Memory B cell (primary cell): ENCODE results near the gene NTM.

ENCODE experiments used
- ATAC-seq: fragments of 150-1000 bp; cut with Tn5 transposase; 2 replicates; pipeline ENCODE4 v1.10.0; 2021; ENCODE audit warnings: low read depth, mild to moderate bottlenecking, moderate library complexity
- DNase-seq, 2 donors: peaks; one replicate each; pipeline ENCODE4 v3.0.0; 2022; ENCODE audit warnings: low spot score in 2 of 2
- H3K27ac Mint-ChIP-seq: one replicate; pipeline ENCODE4 v1.8.0; 2022; ENCODE audit warnings: mild to moderate bottlenecking, moderate library complexity, mixed read lengths
- H3K27me3 Mint-ChIP-seq: one replicate; pipeline ENCODE4 v1.8.0; 2022; ENCODE audit warnings: mixed read lengths
- H3K36me3 Mint-ChIP-seq: one replicate; pipeline ENCODE4 v1.8.0; 2022; ENCODE audit warnings: mild to moderate bottlenecking, mixed read lengths
- H3K4me1 Mint-ChIP-seq: one replicate; pipeline ENCODE4 v1.8.0; 2022; ENCODE audit warnings: mixed read lengths
- H3K4me3 Mint-ChIP-seq: one replicate; pipeline ENCODE4 v1.8.0; 2022; ENCODE audit warnings: mild to moderate bottlenecking, moderate library complexity, mixed read lengths
- H3K9me3 Mint-ChIP-seq: one replicate; pipeline ENCODE4 v1.8.0; 2022; ENCODE audit warnings: mixed read lengths

Gene NTM

DNA sequence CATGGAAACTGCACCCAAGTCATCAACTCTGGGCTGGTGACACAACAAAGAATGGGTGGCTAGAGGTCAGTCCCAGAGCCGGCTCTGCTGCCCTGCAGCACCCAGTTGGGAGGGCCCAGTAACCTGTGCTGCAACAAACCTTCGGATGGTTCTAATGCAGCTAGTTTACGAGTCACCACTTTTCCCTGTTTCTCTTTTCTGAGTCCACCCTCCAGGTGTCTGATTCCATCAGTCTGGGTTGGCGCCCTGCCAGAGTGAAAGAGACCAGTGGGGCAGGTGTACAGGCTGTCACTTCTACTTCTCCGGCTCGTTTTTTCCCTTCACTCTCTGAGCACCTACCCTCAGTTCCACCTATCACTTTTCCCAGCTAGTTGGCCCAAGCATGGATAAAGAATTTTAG lies 572.9 kb downstream of the NTM start:
- no peak overlapping the region for H3K4me3 Mint-ChIP-seq
- H3K27ac Mint-ChIP-seq = no peak overlapping the region
- H3K36me3 Mint-ChIP-seq = no peaks in the 10 kb centered on the region
- H3K4me1 Mint-ChIP-seq = no peaks in the 10 kb centered on the region
- ATAC-seq (no peak), DNase-seq (no peak)
- peaks cover 9% of the 10 kb centered on the region for H3K9me3 Mint-ChIP-seq
- peaks cover 1% of the 10 kb centered on the region for H3K27me3 Mint-ChIP-seq

DNA sequence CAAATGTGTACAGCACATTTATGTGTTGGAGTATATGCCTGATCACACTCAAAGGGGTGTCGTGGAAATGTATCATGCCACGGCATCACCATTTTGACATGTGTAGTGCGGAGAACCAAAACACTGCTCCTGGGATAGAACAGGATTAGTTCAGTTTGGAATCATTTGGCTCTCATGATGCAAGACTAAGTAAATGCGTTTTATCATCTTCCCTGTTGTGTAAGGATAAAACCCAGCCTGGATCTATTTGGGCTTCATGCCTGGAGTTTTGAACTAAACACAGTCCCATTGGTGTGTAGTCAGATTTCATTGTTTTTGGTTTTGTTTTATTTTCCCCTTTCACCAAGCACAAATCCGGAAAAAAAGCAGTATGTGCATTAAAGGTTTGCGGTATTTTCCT lies 574.3 kb downstream of the NTM start:
- Mint-ChIP-seq H3K4me3 (no peak overlapping the region), H3K9me3 (peaks cover 4% of the 10 kb centered on the region), H3K4me1 (no peaks in the 10 kb centered on the region), H3K36me3 (no peaks in the 10 kb centered on the region), H3K27ac (no peak overlapping the region), H3K27me3 (peaks cover 1% of the 10 kb centered on the region)
- DNase-seq (no peak), ATAC-seq (no peak)

DNA sequence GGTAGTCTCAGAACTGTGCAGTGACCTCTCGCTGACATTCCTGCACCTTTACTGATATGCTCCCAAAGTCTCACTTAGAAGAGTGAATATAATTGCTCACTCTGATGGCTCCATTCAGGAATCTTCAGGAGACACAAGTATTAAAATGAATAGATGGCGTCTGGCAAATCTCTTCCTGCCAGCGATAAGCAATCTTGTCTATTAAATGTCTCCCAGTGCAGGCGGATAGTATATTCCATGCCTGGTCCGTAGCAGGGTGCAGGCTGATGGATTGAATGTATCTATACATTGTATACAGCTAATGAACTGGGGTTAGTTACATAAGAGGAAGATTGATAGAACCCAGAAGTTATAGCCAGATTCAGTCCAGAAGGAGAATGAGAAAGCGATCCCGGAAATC lies 575.3 kb downstream of the NTM start:
- Mint-ChIP-seq H3K4me1 (no peaks in the 10 kb centered on the region), H3K27ac (no peak overlapping the region), H3K9me3 (peaks cover 6% of the 10 kb centered on the region), H3K27me3 (peaks cover 1% of the 10 kb centered on the region), H3K36me3 (no peaks in the 10 kb centered on the region), H3K4me3 (no peak overlapping the region)
- no peak for ATAC-seq
- no peak for DNase-seq

DNA sequence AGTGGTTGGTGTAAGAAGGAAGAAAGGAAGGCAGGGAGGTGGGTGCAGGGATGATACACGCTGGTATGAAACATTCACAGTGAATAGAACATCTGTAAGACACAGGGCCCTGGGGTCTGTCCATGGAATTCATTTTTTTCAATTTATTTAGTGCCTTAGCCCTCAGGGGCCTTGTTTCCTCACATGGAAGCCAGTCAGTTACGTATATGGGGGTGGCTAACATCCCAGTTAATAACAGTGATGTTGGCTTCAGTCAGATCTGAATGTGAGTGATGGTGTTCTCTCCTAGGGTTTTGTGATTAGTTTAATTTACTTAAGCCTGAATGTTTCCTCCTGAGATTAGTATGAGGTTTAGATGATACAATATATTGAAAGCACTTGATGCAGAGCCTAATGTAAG lies 577.1 kb downstream of the NTM start:
- H3K9me3 Mint-ChIP-seq = peaks cover 7% of the 10 kb centered on the region
- ATAC-seq (no peak), DNase-seq (no peak)
- no peaks in the 10 kb centered on the region for H3K27me3 Mint-ChIP-seq
- no peak overlapping the region for H3K27ac Mint-ChIP-seq
- no peaks in the 10 kb centered on the region for H3K4me1 Mint-ChIP-seq
- H3K36me3 Mint-ChIP-seq = no peaks in the 10 kb centered on the region
- no peak overlapping the region for H3K4me3 Mint-ChIP-seq

DNA sequence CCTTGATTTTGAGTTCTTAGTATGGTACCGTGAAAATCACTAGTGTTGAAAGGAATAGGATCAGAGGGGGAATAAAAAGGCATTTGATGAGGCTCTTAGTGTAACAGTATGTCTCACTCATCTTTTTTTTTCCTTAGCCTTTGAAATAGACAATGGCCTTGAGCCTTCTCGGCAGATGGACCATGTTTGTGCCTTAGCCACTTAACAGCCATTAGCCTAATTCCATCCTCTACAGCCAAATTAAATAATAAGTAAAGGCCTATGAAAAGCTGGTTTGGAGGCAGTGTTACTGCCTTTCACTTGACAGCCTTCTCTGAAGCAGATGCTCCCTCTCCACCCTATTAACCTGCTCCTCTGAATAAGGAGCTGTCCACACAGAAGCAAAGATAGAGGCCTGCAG lies 580.7 kb downstream of the NTM start:
- ATAC-seq (no peak), DNase-seq (no peak)
- H3K36me3 Mint-ChIP-seq = no peaks in the 10 kb centered on the region
- H3K4me1 Mint-ChIP-seq = no peaks in the 10 kb centered on the region
- peaks cover 7% of the 10 kb centered on the region for H3K9me3 Mint-ChIP-seq
- H3K4me3 Mint-ChIP-seq = no peak overlapping the region
- H3K27ac Mint-ChIP-seq = no peak overlapping the region
- H3K27me3 Mint-ChIP-seq = no peaks in the 10 kb centered on the region

DNA sequence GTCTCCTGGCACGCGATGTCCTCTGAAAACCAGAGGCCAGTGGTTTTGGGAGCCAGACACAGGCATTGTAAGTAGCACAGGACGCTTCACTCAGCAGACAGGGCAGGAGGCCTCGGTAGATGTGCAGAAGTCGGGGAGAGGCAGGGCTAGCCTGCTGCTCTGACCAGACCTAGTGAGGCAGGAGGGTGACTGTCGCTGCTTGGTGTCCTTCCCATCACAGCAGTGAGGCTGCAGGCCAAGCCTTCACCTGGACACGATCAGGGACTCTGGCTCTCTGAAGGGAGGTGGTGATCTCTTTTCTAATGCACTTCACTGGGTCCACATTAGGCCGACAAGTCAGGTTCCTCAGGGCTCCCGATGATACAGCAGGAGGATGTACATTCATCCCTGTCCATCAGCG lies 583.7 kb downstream of the NTM start:
- H3K9me3 Mint-ChIP-seq = peaks cover 8% of the 10 kb centered on the region
- no peak for ATAC-seq
- H3K4me1 Mint-ChIP-seq = no peaks in the 10 kb centered on the region
- no peaks in the 10 kb centered on the region for H3K36me3 Mint-ChIP-seq
- no peak overlapping the region for H3K4me3 Mint-ChIP-seq
- no peak for DNase-seq
- no peak overlapping the region for H3K27ac Mint-ChIP-seq
- H3K27me3 Mint-ChIP-seq = no peaks in the 10 kb centered on the region

DNA sequence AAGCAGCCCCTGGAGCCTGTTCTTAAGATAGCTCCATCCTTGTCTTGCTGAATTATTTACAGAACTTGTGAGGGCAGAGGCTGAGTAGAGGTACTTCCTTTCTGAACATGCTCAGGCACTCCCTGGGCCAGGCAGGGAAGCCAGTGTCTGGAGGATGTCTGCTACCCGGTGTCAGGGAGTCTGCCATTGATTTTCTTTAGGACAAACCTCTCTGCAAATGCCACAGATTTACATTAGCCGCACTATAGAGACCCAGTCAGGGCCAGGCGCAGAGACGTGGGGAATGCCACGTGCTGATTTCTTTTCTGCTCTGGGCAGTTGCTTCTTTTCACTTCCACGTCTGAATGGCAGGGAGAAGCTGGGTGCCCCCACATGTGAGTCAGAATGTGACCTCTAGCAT lies 585.5 kb downstream of the NTM start:
- ATAC-seq = no peak
- Mint-ChIP-seq H3K27ac (no peak overlapping the region), H3K36me3 (no peaks in the 10 kb centered on the region), H3K27me3 (no peaks in the 10 kb centered on the region), H3K4me3 (no peak overlapping the region), H3K9me3 (peaks cover 5% of the 10 kb centered on the region), H3K4me1 (no peaks in the 10 kb centered on the region)
- no peak for DNase-seq

DNA sequence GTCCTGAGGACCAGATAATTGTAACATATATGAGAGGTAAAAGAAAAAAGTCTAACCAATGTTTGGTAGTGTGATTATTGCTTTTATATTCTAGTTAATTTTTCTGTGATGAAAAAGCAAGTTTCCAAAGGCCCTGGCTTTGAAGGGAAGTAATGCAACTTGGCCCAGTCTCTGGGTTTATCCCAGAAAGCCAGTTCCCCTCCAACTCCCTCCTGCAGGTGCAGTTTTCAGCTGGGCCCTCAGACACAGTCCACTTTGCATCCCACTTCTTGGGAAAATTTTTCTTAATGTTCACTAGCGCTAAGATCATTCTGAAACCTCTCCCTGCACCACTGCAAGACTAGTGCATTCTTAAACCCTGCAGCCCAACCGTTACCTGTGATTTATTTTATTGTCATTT lies 586.8 kb downstream of the NTM start:
- H3K36me3 Mint-ChIP-seq = no peaks in the 10 kb centered on the region
- no peak overlapping the region for H3K4me3 Mint-ChIP-seq
- no peaks in the 10 kb centered on the region for H3K4me1 Mint-ChIP-seq
- ATAC-seq (no peak), DNase-seq (no peak)
- peaks cover 3% of the 10 kb centered on the region for H3K9me3 Mint-ChIP-seq
- no peaks in the 10 kb centered on the region for H3K27me3 Mint-ChIP-seq
- no peak overlapping the region for H3K27ac Mint-ChIP-seq

DNA sequence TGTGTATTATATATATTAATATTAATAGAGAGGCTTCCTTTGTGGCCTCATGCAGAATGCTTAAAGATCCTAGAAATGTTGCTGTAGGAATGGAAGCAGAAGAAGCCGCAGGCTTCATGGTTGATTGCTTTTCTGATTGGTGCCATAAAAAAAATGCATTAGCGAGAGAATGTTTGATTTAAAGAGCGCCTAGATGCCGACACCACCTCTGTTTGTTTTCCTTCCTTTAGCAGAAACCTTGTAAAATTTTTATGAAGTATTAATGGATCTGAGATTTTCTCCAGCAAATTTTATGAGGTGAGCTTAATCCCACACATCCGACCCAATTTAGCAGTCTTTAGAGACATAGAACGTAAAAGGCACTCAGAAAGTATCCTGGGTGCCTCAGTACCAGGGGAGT lies 587.5 kb downstream of the NTM start:
- Mint-ChIP-seq H3K4me3 (no peak overlapping the region), H3K9me3 (peaks cover 3% of the 10 kb centered on the region), H3K4me1 (no peaks in the 10 kb centered on the region), H3K27ac (no peak overlapping the region), H3K36me3 (no peaks in the 10 kb centered on the region), H3K27me3 (no peaks in the 10 kb centered on the region)
- DNase-seq (no peak), ATAC-seq (no peak)

DNA sequence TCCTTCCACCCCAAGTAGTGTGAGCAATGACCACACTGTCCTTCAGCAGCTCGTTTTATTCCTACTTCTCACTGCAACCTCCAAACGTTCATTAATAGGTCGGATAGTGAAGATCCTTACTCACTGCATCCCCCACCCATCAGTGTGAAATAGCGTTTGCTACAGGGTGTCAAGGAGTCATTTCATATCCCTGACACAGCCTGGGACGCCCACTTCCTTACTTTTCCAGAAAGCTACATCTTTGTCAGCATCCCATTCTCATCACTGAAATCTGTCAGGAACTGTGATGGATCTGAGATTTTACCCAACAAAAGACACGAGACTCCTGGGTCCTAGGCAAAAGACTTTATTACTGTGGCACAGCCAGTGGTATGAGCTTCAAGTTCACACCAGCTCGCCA lies 592.4 kb downstream of the NTM start:
- Mint-ChIP-seq H3K4me3 (no peak overlapping the region), H3K27me3 (no peaks in the 10 kb centered on the region), H3K36me3 (no peaks in the 10 kb centered on the region), H3K27ac (no peak overlapping the region), H3K4me1 (no peaks in the 10 kb centered on the region), H3K9me3 (peaks cover 11% of the 10 kb centered on the region)
- DNase-seq (no peak), ATAC-seq (no peak)

DNA sequence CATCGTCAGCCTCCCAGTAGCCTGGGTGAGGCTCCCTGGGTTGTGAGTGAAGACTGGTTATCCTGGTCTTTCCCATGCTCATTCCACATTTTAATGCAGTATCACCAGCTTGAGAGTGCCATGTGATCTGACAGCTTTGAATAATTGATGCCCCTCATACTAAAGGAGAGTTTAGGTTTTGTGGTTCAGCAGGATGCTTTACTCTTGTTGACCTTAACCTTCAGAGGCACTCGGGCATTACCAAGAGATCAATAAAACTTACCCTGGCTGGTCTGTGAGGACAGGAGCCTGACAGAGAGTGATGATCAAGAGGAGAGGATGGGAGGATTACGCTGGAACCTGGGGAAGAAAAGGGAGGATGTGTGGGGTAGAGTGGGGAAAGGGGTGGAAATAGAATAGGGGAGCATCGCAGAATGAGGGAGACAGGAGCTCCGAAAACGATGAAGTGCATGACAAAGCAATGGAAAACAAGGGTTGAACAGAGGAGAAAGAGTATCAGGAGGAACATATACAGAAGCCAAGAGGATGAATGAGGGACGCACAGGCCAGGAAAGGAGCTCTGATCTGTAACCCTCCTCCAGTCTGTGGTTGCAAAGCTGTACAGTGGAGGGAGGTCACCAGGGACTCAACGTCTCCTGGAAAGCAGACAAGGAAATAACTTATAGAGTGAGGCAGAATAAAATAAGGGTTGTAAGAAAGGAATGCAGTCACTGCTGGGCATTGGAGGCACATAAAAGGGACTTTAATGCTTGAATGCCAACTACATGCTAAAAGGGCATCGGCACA lies 594.5 kb downstream of the NTM start:
- ATAC-seq (no peak), DNase-seq (no peak)
- Mint-ChIP-seq H3K27me3 (no peaks in the 10 kb centered on the region), H3K4me3 (no peak overlapping the region), H3K9me3 (peaks cover 9% of the 10 kb centered on the region), H3K4me1 (no peaks in the 10 kb centered on the region), H3K27ac (no peak overlapping the region), H3K36me3 (no peaks in the 10 kb centered on the region)

DNA sequence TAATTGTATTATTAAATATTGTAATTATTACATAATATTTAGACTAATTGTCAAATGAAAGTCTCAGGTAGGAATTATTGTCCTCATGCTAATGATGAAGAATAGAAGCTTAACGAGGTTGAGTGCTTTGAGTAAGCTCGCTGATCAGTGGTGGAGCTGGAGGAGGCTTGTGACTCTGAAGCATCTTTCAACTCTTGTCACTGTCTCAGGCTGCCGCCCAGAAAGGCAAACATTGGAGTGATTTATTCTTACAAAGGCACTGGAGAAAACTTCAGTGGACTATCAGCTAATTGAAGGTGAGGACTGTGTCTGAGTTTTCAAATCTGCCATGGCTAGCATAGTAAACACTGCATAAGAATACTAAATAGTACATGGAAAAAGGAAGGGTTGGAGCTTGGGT lies 595.1 kb downstream of the NTM start:
- Mint-ChIP-seq H3K9me3 (peaks cover 9% of the 10 kb centered on the region), H3K36me3 (no peaks in the 10 kb centered on the region), H3K27me3 (no peaks in the 10 kb centered on the region), H3K4me3 (no peak overlapping the region), H3K4me1 (no peaks in the 10 kb centered on the region), H3K27ac (no peak overlapping the region)
- no peak for ATAC-seq
- no peak for DNase-seq

DNA sequence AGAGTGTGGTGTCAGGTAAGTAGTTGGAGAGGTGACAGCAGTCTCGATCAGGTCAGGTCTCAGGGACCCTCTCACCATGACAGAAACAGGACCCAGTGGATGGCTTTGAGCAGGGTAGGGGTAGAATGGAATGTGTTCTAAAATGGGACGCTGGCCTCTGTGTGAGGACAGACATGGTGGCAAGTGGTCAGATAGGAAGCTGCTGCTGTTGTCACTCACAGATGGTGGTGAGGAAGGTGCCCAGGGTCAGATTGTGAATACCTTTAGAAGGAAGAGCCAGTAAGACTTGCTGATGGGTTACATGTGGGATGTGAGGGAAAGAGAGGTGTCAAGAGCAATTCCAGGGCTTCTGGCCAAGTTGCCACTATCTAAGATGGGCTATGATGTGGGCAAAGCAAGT lies 596.3 kb downstream of the NTM start:
- ATAC-seq = no peak
- H3K4me3 Mint-ChIP-seq = no peak overlapping the region

DNA sequence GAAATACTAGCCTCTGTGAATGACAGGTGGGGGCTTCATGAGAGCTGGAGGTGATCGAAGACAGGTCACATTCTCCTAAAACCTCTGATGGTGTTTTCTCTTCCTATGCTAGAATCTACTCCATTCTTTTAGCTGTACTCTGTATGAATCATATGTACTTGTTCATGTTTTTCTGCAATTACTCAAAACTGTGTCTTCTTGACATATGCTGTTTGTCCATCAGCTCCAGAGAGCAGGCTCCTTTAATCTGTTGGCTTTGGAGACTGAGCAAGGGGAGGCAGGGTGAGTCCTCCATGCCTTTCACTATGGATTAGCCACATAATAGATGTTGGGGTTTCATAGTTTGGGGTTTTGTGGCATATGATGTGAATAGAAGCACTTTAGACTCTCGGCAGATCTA lies 598.8 kb downstream of the NTM start:
- Mint-ChIP-seq H3K27ac (no peak overlapping the region), H3K9me3 (peaks cover 11% of the 10 kb centered on the region), H3K36me3 (no peaks in the 10 kb centered on the region), H3K4me1 (no peaks in the 10 kb centered on the region), H3K27me3 (no peaks in the 10 kb centered on the region), H3K4me3 (no peak overlapping the region)
- no peak for DNase-seq
- no peak for ATAC-seq

More for the DNA sequence above, 596.3 kb downstream of the NTM start:
- Mint-ChIP-seq H3K9me3 (peaks cover 11% of the 10 kb centered on the region), H3K36me3 (no peaks in the 10 kb centered on the region), H3K4me1 (no peaks in the 10 kb centered on the region), H3K27me3 (no peaks in the 10 kb centered on the region), H3K27ac (no peak overlapping the region)
- no peak for DNase-seq

DNA sequence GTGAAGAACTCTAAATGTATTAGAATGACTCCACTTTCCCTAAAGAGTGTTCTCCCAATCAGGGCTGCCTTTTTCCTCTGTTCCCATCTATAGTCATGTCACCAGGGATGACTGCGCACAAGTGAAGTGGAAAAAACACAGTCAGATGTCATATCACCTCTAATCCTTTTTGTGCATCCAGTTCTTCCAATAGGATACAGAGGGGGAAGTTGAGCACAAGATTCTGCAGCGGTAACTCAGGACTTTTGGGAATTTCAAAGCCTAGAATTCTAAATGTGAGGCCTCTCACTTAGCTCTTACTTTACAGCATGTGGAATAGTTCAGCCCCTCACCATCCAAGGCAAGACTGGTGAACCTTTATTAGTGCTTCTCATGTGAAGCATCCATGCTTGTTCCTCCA lies 602.6 kb downstream of the NTM start:
- ATAC-seq (no peak), DNase-seq (no peak)
- H3K9me3 Mint-ChIP-seq = peaks cover 6% of the 10 kb centered on the region
- H3K4me3 Mint-ChIP-seq = no peak overlapping the region
- H3K36me3 Mint-ChIP-seq = no peaks in the 10 kb centered on the region
- H3K4me1 Mint-ChIP-seq = no peaks in the 10 kb centered on the region
- no peaks in the 10 kb centered on the region for H3K27me3 Mint-ChIP-seq
- no peak overlapping the region for H3K27ac Mint-ChIP-seq
